Heart left ventricle (tissue), 13 donors: ENCODE results near the gene PTH2R.

Experiments
- CTCF ChIP-seq, 12 donors: fragments of 200-600 bp; sonication (generic) in 4 of 12; IDR thresholded peaks; one replicate each; pipeline versions ENCODE4 v1.5.0 to v1.8.0; 2018 to 2022; ENCODE audit warnings: antibody characterized with exemption in 12 of 12, mild to moderate bottlenecking in 5 of 12
- POLR2A ChIP-seq, 2 donors: fragments of 450-650 bp; IDR thresholded peaks; one replicate each; pipeline ENCODE4 v1.6.1; 2017; ENCODE audit warnings: antibody characterized with exemption in 2 of 2, mild to moderate bottlenecking in 2 of 2, moderate library complexity in 2 of 2
- donor health status: ischemic (EF 13 %, LVEDD 7.1; RV severe dilation, severe dysfunction).
- donor health status: DM: no; HTN: yes; CAD: no.
- donor health status: DM: no; HTN: no; CAD: no.
- donor health status: ischemic (EF 25% LVEDD 6.9; RV normal size, moderate dysfunction).
- donor health status: ischemic (EF 25% LVEDD 5.7; RV mildly dilated, moderate dysfunction).
- donor health status: ischemic (EF 35%, LVEDD 5.7; RV mildly dilated, moderate dysfunction).
- donor health status: nonischemic (EF 11% LVEDD 7.7; RV severe dilation, severe dysfunction).
- donor health status: DM: yes; HTN: yes; CAD: no.
- donor health status: PGD.
- donor health status: ischemic (EF 29% LVEDD 5.4; RV normal size, mild dysfunction).
- donor health status: nonischemic (EF 23%, LVEDD 6.1; RV moderate dilation, normal function).

- TF ChIP-seq CTCF (IDR thresholded peaks at IDR 0.05) (no peak), POLR2A (IDR thresholded peaks at IDR 0.05) (no peak)
Observed at GRCh38 chr2:208454861-208455260, 48.3 kb downstream of the PTH2R start.
